ENCODE data around the gene STRA8. TPM values are rescaled to one million over a fixed set of nuclear protein-coding genes. Genes with fewer than 3 reads are reported as not detected.

STRA8 gene
- total and polyA plus RNA-seq, 4 donors = not detected

DNA sequence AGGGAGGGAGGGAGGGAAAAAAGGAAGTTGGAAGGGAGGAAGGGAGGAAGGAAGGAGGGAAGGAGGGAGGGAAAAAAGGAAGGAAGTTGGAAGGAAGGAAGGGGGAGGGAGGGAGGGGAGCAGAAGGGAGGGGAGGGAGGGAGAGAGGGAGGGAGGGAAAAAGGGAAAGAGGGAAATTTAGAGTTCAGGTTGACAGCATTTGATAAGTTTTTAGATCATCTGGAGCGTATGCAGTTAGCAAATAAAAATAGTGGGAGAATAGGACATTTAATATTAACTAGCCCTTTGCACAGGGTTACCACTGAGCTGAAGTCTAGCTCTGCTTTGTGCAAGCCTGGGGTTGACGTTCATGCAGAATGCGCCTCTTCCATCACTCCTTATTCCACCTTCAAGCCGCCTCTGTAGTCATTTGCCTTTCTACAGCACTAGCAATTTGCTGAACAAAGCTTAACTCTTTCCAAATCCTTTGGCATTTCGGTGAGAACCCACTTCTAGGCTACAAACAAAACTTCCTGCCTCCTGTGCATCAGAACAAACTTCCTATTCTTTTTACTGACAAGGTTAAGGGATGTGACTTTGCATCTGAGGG lies 8.6 kb downstream of the STRA8 start:
- no peaks in the 10 kb centered on the region for H3K9me3 ChIP-seq (ENCODE audit: control insufficient read depth in 4 of 4, insufficient read depth in 3 of 4, low read length in 3 of 4)
- H3K27ac ChIP-seq (ENCODE audit: low read depth in 1 of 2, low read length in 1 of 2) = no peak overlapping the region
- no peak for DNase-seq
- no peaks in the 10 kb centered on the region for H3K27me3 ChIP-seq (ENCODE audit: control insufficient read depth in 3 of 3, insufficient read depth in 3 of 3, low read length in 2 of 3)
- H3K4me3 ChIP-seq = no peak overlapping the region
- ATAC-seq (ENCODE audit: insufficient read depth, low FRiP score) = no peak
- peaks cover 0 to 17% (median 0%) of the 10 kb centered on the region in 5 donors for H3K4me1 ChIP-seq (ENCODE audit: control insufficient read depth in 5 of 5, insufficient read depth in 5 of 5, low read length in 5 of 5)
- no peaks in the 10 kb centered on the region for H3K36me3 ChIP-seq (ENCODE audit: control insufficient read depth in 4 of 4, insufficient read depth in 4 of 4, low read length in 4 of 4)
- TF ChIP-seq, protein P1, sequence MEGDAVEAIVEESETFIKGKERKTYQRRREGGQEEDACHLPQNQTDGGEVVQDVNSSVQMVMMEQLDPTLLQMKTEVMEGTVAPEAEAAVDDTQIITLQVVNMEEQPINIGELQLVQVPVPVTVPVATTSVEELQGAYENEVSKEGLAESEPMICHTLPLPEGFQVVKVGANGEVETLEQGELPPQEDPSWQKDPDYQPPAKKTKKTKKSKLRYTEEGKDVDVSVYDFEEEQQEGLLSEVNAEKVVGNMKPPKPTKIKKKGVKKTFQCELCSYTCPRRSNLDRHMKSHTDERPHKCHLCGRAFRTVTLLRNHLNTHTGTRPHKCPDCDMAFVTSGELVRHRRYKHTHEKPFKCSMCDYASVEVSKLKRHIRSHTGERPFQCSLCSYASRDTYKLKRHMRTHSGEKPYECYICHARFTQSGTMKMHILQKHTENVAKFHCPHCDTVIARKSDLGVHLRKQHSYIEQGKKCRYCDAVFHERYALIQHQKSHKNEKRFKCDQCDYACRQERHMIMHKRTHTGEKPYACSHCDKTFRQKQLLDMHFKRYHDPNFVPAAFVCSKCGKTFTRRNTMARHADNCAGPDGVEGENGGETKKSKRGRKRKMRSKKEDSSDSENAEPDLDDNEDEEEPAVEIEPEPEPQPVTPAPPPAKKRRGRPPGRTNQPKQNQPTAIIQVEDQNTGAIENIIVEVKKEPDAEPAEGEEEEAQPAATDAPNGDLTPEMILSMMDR (IDR thresholded peaks at IDR 0.05; ENCODE audit: control extremely low read depth, extremely low read depth) = no peak
- 75 to 86% methylated on average over 5 of the region's 5 CpGs for WGBS, 2 donors
- H3K9ac ChIP-seq (ENCODE audit: insufficient read depth in 1 of 2, low read length in 2 of 2) = no peak overlapping the region

DNA sequence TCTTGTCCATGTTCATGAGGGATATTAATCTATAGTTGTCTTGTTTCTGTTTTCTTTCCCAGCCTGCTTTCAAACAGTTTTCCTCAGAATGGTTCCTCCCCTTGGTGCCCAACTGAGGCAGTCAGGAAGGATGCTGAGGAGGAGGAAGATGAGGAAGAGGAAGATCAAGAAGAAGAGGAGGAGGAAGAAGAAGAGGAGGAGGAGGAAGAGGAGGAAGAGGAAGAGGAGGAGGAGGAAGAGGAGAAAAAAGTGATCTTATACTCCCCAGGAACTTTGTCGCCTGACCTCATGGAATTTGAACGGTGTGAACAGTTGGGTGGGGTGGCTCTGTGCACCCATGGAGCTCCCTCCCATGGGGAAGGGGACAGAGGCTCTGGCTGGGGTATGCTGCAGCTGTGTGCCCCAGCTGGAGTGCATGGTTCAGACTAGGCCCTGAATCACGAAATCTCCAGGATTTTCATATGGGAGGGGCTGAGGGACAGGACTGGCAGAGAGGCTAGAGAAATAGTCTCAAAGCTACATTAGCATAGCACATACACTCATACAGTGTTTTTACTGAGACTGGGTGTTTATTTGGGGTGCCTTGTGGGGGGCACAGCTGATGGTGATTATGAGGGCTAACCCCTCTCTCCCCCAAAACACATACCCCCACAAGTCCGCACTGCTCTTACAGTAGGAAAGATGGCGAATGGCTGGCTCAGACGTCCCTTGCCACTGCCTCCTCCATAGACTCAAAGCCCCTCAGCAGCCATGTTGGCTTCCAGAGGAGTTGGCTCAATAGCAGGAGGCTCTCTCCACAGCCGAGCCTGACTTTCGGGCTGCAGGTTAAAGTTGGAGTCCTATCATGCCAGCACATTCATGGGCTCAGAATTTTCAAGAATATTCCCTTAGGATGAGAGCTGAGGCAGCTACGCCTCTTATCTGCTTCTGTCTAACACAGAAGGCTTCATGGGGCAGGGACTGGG lies 11.9 kb downstream of the STRA8 start:
- TF ChIP-seq, protein P1 (IDR thresholded peaks at IDR 0.05; ENCODE audit: control extremely low read depth, extremely low read depth) = no peak
- Histone ChIP-seq H3K9ac (ENCODE audit: insufficient read depth in 1 of 2, low read length in 2 of 2) (no peak overlapping the region), H3K9me3 (ENCODE audit: control insufficient read depth in 4 of 4, insufficient read depth in 3 of 4, low read length in 3 of 4) (no peaks in the 10 kb centered on the region), H3K27me3 (ENCODE audit: control insufficient read depth in 3 of 3, insufficient read depth in 3 of 3, low read length in 2 of 3) (no peaks in the 10 kb centered on the region), H3K4me1 (ENCODE audit: control insufficient read depth in 5 of 5, insufficient read depth in 5 of 5, low read length in 5 of 5) (peaks cover 0 to 4% (median 0%) of the 10 kb centered on the region in 5 donors), H3K27ac (ENCODE audit: low read depth in 1 of 2, low read length in 1 of 2) (no peak overlapping the region), H3K36me3 (ENCODE audit: control insufficient read depth in 4 of 4, insufficient read depth in 4 of 4, low read length in 4 of 4) (no peaks in the 10 kb centered on the region), H3K4me3 (no peak overlapping the region)
- no peak for DNase-seq
- no peak for ATAC-seq (ENCODE audit: insufficient read depth, low FRiP score)
- WGBS, 2 donors = 91 to 97% methylated on average over 9 of the region's 9 CpGs

DNA sequence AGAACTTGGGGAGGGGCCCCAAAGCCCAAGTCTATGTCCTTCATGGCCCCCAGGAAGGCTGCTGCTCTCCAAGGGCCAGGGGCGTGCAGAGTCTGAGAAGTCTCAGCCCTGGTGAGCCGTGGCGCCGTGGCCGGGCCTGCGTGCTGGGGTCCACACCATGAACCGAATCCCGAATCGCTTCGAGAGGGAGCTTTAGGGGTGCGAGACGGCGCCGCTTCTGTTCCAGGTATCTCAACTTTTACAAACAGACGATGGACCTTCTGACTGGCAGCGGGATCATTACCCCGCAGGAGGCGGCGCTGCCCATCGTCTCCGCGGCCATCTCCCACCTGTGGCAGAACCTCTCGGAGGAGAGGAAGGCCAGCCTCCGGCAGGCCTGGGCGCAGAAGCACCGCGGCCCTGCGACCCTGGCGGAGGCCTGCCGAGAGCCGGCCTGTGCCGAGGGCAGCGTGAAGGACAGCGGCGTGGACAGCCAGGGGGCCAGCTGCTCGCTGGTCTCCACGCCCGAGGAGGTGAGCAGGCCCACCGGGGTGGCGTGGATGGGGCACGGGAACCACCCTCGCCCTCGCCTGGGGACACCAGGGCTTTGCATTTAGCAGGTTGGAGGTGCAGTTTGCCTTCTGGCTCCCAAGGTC lies 12.7 kb downstream of the STRA8 start:
- Histone ChIP-seq H3K9ac (ENCODE audit: insufficient read depth in 1 of 2, low read length in 2 of 2) (no peak overlapping the region), H3K4me1 (ENCODE audit: control insufficient read depth in 5 of 5, insufficient read depth in 5 of 5, low read length in 5 of 5) (peaks cover 0 to 3% (median 0%) of the 10 kb centered on the region in 5 donors), H3K27ac (ENCODE audit: low read depth in 1 of 2, low read length in 1 of 2) (no peak overlapping the region), H3K4me3 (no peak overlapping the region), H3K27me3 (ENCODE audit: control insufficient read depth in 3 of 3, insufficient read depth in 3 of 3, low read length in 2 of 3) (no peaks in the 10 kb centered on the region), H3K9me3 (ENCODE audit: control insufficient read depth in 4 of 4, insufficient read depth in 3 of 4, low read length in 3 of 4) (no peaks in the 10 kb centered on the region), H3K36me3 (ENCODE audit: control insufficient read depth in 4 of 4, insufficient read depth in 4 of 4, low read length in 4 of 4) (no peaks in the 10 kb centered on the region)
- 97% methylated on average over 43 of the region's 43 CpGs for WGBS, 2 donors
- DNase-seq (no peak), ATAC-seq (ENCODE audit: insufficient read depth, low FRiP score) (no peak)
- TF ChIP-seq, protein P1 (IDR thresholded peaks at IDR 0.05; ENCODE audit: control extremely low read depth, extremely low read depth) = no peak

Data from lung (tissue), 12 donors.